Stimulated activated effector memory CD8-positive, alpha-beta T cell treated with anti-CD3 and anti-CD28 coated beads, Interleukin-12 subunit alpha, Interleukin-12 subunit beta, amount 100 ng/mL, for 72 hours (primary cell): ENCODE results near the gene DNAJC2.

Experiments
- ATAC-seq: fragments of 150-1000 bp; cut with Tn5 transposase; 2 replicates; pipeline ENCODE4 v1.10.0; 2021
- DNase-seq, 2 donors: peaks; one replicate each; pipeline ENCODE4 v3.0.0; 2021 to 2022; ENCODE audit warnings: low spot score in 2 of 2
- H3K27ac Mint-ChIP-seq: one replicate; pipeline ENCODE4 v1.8.0; 2022; ENCODE audit warnings: mild to moderate bottlenecking, mixed read lengths
- H3K36me3 Mint-ChIP-seq: one replicate; pipeline ENCODE4 v1.8.0; 2022; ENCODE audit warnings: mild to moderate bottlenecking, mixed read lengths
- H3K4me1 Mint-ChIP-seq: one replicate; pipeline ENCODE4 v1.8.0; 2022; ENCODE audit warnings: mixed read lengths
- H3K4me3 Mint-ChIP-seq: one replicate; pipeline ENCODE4 v1.8.0; 2022; ENCODE audit warnings: mild to moderate bottlenecking, mixed read lengths
- H3K9me3 Mint-ChIP-seq: one replicate; pipeline ENCODE4 v1.8.0; 2022; ENCODE audit warnings: mixed read lengths

The DNAJC2 gene

GRCh38 chr7:103344453-103345149 is at the start of gene DNAJC2:
TSS of gene DNAJC2 (minus strand) at chr7:103344767. CDS start at chr7:103344622, 145 bp downstream.
- peak within 1 kb of the TSS; percentile 99 for H3K4me3 Mint-ChIP-seq
- H3K36me3 Mint-ChIP-seq, result peaks cover 71% of the 10 kb centered on the region
- peak; percentile 67 to 91 for DNase-seq
- peak; percentile 95 for ATAC-seq
- H3K4me1 Mint-ChIP-seq, result peaks cover 46% of the 10 kb centered on the region
- no peaks in the 10 kb centered on the region for H3K9me3 Mint-ChIP-seq
- H3K27ac Mint-ChIP-seq, result peak within 1 kb of the TSS; percentile 99

- Mint-ChIP-seq H3K4me1 (no peaks in the 10 kb centered on the region), H3K27ac (no peak overlapping the region), H3K36me3 (no peaks in the 10 kb centered on the region), H3K4me3 (no peak overlapping the region), H3K9me3 (no peaks in the 10 kb centered on the region)
- no peak for ATAC-seq
- DNase-seq, result no peak
Observed at GRCh38 chr7:103391976-103392375, 47.4 kb upstream of the DNAJC2 start.

GRCh38 chr7:103391150-103391549 is 46.6 kb upstream of the DNAJC2 start:
- no peak for DNase-seq
- Mint-ChIP-seq H3K27ac (no peak overlapping the region), H3K36me3 (no peaks in the 10 kb centered on the region), H3K9me3 (no peaks in the 10 kb centered on the region), H3K4me1 (no peaks in the 10 kb centered on the region), H3K4me3 (no peak overlapping the region)
- ATAC-seq, result no peak

- H3K9me3 Mint-ChIP-seq, result no peaks in the 10 kb centered on the region
- no peak overlapping the region for H3K27ac Mint-ChIP-seq
Observed at GRCh38 chr7:103389263-103389662, 44.7 kb upstream of the DNAJC2 start.

GRCh38 chr7:103388469-103389140 is 44.0 kb upstream of the DNAJC2 start:
- Mint-ChIP-seq H3K27ac (no peak overlapping the region), H3K4me3 (no peak overlapping the region), H3K36me3 (no peaks in the 10 kb centered on the region), H3K9me3 (no peaks in the 10 kb centered on the region), H3K4me1 (no peaks in the 10 kb centered on the region)
- DNase-seq, result no peak
- ATAC-seq, result no peak

More at GRCh38 chr7:103389263-103389662, 44.7 kb upstream of the DNAJC2 start:
- DNase-seq, result no peak
- no peak overlapping the region for H3K4me3 Mint-ChIP-seq
- no peak for ATAC-seq
- H3K36me3 Mint-ChIP-seq, result no peaks in the 10 kb centered on the region
- H3K4me1 Mint-ChIP-seq, result no peaks in the 10 kb centered on the region

- H3K4me3 Mint-ChIP-seq, result no peak overlapping the region
- ATAC-seq (no peak), DNase-seq (no peak)
- H3K9me3 Mint-ChIP-seq, result no peaks in the 10 kb centered on the region
- H3K36me3 Mint-ChIP-seq, result no peaks in the 10 kb centered on the region
- H3K4me1 Mint-ChIP-seq, result no peaks in the 10 kb centered on the region
- no peak overlapping the region for H3K27ac Mint-ChIP-seq
Observed at GRCh38 chr7:103387242-103387641, 42.7 kb upstream of the DNAJC2 start.

GRCh38 chr7:103382032-103382402 is 37.5 kb upstream of the DNAJC2 start:
- no peak for ATAC-seq
- no peaks in the 10 kb centered on the region for H3K9me3 Mint-ChIP-seq
- H3K4me3 Mint-ChIP-seq, result no peak overlapping the region
- no peaks in the 10 kb centered on the region for H3K36me3 Mint-ChIP-seq
- DNase-seq, result no peak
- H3K27ac Mint-ChIP-seq, result no peak overlapping the region
- H3K4me1 Mint-ChIP-seq, result no peaks in the 10 kb centered on the region

GRCh38 chr7:103381280-103382031 is 36.9 kb upstream of the DNAJC2 start:
- no peak overlapping the region for H3K4me3 Mint-ChIP-seq
- no peaks in the 10 kb centered on the region for H3K4me1 Mint-ChIP-seq
- ATAC-seq (no peak), DNase-seq (no peak)
- no peaks in the 10 kb centered on the region for H3K36me3 Mint-ChIP-seq
- no peaks in the 10 kb centered on the region for H3K9me3 Mint-ChIP-seq
- no peak overlapping the region for H3K27ac Mint-ChIP-seq

GRCh38 chr7:103380395-103381191 is 36.0 kb upstream of the DNAJC2 start:
- H3K27ac Mint-ChIP-seq, result no peak overlapping the region
- DNase-seq, result no peak
- H3K4me3 Mint-ChIP-seq, result no peak overlapping the region
- ATAC-seq, result no peak
- no peaks in the 10 kb centered on the region for H3K9me3 Mint-ChIP-seq
- no peaks in the 10 kb centered on the region for H3K4me1 Mint-ChIP-seq
- H3K36me3 Mint-ChIP-seq, result no peaks in the 10 kb centered on the region

- no peak for ATAC-seq
Observed at GRCh38 chr7:103379270-103379975, 34.9 kb upstream of the DNAJC2 start.

GRCh38 chr7:103373866-103374643 is 29.5 kb upstream of the DNAJC2 start:
- H3K36me3 Mint-ChIP-seq, result peaks cover 6% of the 10 kb centered on the region
- DNase-seq, result no peak
- no peak for ATAC-seq
- H3K4me3 Mint-ChIP-seq, result no peak overlapping the region
- H3K27ac Mint-ChIP-seq, result no peak overlapping the region
- H3K4me1 Mint-ChIP-seq, result no peaks in the 10 kb centered on the region
- no peaks in the 10 kb centered on the region for H3K9me3 Mint-ChIP-seq

More at GRCh38 chr7:103379270-103379975, 34.9 kb upstream of the DNAJC2 start:
- H3K36me3 Mint-ChIP-seq, result no peaks in the 10 kb centered on the region
- DNase-seq, result no peak
- H3K9me3 Mint-ChIP-seq, result no peaks in the 10 kb centered on the region
- H3K27ac Mint-ChIP-seq, result no peak overlapping the region
- H3K4me1 Mint-ChIP-seq, result no peaks in the 10 kb centered on the region
- no peak overlapping the region for H3K4me3 Mint-ChIP-seq

GRCh38 chr7:103369432-103369831 is 24.9 kb upstream of the DNAJC2 start:
- Mint-ChIP-seq H3K27ac (no peak overlapping the region), H3K9me3 (no peaks in the 10 kb centered on the region), H3K4me1 (no peaks in the 10 kb centered on the region), H3K36me3 (peaks cover 52% of the 10 kb centered on the region), H3K4me3 (no peak overlapping the region)
- ATAC-seq (no peak), DNase-seq (no peak)

GRCh38 chr7:103349805-103350204 is 5.2 kb upstream of the DNAJC2 start:
- H3K4me1 Mint-ChIP-seq, result peaks cover 47% of the 10 kb centered on the region
- H3K36me3 Mint-ChIP-seq, result peaks cover 65% of the 10 kb centered on the region
- ATAC-seq (no peak), DNase-seq (no peak)
- H3K9me3 Mint-ChIP-seq, result no peaks in the 10 kb centered on the region
- peak overlapping the region; percentile 99 for H3K27ac Mint-ChIP-seq
- peak overlapping the region; percentile 95 for H3K4me3 Mint-ChIP-seq

- Mint-ChIP-seq H3K36me3 (peaks cover 65% of the 10 kb centered on the region), H3K27ac (peak overlapping the region; percentile 99), H3K4me3 (peak overlapping the region; percentile 95), H3K4me1 (peaks cover 47% of the 10 kb centered on the region), H3K9me3 (no peaks in the 10 kb centered on the region)
- ATAC-seq (no peak), DNase-seq (no peak)
Observed at GRCh38 chr7:103348959-103349358, 4.4 kb upstream of the DNAJC2 start.
